Measurements from ENCODE around the gene GALNT18.

GALNT18 gene

GRCh38 chr11:11624204-11624603 lies 2.4 kb upstream of the GALNT18 start:
- DNase-seq (ENCODE audit: low read depth) = no peak

DNA sequence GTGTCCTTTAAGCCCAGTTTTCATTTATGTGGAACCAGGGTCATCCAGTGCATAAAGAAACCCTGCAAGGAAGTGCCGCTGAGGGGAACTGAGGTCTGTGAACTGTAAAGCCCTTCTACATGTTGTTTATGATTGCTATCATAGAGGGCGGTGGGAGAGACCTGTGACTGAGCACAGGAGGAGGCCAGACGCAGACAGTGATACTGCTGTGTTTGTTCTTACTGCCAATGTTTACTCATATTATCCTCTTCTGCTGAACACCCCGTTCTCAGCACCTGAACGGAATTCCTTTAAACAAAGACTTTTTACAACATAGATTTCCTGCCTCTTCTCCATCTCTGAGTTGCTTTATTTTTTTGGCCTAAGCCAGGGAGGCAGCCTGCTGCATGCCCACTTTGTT lies 967 bp upstream of the GALNT18 start:
- no peak for DNase-seq (ENCODE audit: low read depth)

- no peak for DNase-seq (ENCODE audit: low read depth)
These were observed 518 bp upstream of the GALNT18 start for GRCh38 chr11:11622340-11622706.

- no peak for DNase-seq (ENCODE audit: low read depth)
These were observed 758 bp downstream of the GALNT18 start for GRCh38 chr11:11620921-11621572.

DNA sequence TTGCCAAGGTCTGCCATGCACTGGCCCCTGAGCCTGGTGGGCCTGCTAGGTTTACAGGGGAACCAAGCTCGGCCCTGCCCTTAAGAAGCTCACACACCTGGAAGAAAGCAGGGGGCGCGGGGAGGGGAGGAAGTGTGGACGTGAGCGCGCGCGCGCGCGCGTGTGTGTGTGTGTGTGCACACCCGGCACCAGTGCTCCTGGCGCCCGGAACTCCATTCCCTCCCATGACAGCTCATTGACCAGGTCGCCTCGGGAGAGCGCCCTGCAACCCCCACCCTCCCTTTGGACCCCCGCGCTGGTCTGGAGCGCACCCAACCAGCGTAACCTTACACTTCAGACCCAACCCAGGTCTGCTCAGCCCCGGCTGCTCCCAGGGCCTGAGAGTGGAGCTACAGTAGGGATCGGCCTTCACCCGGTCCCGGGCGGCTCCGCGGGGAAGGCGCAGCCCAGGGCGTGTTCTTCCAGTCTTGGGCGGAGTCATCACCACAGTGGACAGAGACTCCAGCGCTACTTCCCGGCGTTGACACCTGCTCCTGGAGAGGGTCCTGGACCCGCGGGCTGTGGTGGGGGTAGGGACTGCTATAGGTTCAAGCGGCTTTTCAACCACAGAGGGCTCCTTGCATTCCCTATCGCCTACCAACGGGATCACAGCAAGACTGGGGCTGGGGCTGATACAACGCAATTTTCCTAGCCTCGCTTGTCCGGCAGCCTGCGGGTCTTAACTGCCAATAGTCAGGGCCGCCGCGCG lies 1.5 kb downstream of the GALNT18 start:
- no peak for DNase-seq (ENCODE audit: low read depth)

- no peak for DNase-seq (ENCODE audit: low read depth)
These were observed 2.8 kb downstream of the GALNT18 start for GRCh38 chr11:11618973-11619435.

- DNase-seq (ENCODE audit: low read depth) = no peak
These were observed 6.7 kb downstream of the GALNT18 start for GRCh38 chr11:11615086-11615485.

DNA sequence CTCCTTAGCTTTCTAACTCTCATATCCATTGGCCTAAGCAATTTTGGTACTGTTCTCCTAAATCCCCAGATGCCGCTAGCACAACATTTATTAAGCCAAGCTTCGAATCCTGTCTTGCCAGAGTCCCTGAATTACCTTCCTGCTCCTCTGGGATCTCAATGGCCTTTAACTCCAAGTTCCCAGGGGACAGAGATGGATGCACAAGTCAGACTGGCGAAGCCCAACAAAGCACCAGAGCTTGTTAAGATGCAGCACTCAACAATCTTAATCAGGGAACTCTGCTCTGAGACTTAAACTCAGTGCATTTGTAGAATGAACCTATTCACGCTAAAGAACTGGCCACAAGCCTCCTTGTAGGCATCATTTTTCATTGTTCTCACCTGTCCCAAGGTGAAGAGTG lies 9.4 kb downstream of the GALNT18 start:
- no peak for DNase-seq (ENCODE audit: low read depth)

GRCh38 chr11:11611381-11611780 lies 10.4 kb downstream of the GALNT18 start:
- DNase-seq (ENCODE audit: low read depth) = no peak

DNA sequence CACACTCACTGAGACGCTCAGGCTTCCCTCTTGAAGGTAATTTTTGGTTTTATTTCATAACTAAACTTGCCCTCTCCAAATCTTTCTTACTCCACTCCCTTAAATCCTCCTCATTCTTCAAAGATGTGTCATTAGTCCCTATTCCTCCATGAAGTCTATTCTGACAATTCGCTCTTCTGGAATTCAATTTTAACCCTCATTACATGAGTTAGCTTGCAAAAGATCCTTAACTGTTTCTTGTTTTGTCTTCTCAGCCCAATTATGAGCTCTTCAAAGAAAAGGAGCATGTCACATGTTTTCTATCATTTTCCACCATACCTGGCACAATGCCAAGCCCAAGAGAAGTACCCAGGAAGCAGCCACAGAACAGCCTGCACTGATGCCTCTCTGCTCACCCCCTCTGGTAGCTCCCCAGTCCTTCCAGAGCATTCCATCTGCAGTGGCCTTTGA lies 13.0 kb downstream of the GALNT18 start:
- DNase-seq (ENCODE audit: low read depth) = peak; percentile 41

- DNase-seq (ENCODE audit: low read depth) = no peak
These were observed 14.0 kb downstream of the GALNT18 start for GRCh38 chr11:11607772-11608171.

DNA sequence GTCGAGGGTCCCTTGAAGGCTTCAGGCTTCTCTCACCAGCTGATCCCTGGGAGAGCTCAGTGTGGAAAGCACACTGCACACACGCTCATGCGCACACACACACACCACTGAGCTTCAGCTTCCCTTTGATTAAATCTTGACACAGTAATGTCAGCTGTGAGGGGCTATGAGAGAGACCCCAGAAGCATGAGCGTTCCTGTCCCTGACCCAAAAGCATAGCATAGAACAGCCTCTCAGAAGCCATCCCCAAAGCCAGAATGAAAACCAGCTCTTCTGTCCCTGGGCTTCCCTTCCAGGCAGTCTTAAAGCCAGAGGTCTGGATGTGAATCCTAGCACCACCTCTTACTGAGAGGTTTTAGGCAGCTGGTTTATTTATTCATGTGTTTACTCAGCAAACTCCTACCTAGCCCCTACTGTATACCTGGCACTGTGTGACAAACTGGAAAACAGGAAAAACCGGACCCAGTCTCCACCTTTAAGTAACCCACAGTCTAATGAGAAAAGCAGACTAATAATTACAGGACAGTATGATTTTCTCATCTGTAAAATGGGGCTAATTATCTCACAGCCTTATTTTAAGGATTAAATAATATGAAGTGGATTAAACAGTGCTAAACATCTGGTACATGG lies 15.9 kb downstream of the GALNT18 start:
- DNase-seq (ENCODE audit: low read depth) = no peak

- DNase-seq (ENCODE audit: low read depth) = no peak
These were observed 16.6 kb downstream of the GALNT18 start for GRCh38 chr11:11605181-11605580.

DNA sequence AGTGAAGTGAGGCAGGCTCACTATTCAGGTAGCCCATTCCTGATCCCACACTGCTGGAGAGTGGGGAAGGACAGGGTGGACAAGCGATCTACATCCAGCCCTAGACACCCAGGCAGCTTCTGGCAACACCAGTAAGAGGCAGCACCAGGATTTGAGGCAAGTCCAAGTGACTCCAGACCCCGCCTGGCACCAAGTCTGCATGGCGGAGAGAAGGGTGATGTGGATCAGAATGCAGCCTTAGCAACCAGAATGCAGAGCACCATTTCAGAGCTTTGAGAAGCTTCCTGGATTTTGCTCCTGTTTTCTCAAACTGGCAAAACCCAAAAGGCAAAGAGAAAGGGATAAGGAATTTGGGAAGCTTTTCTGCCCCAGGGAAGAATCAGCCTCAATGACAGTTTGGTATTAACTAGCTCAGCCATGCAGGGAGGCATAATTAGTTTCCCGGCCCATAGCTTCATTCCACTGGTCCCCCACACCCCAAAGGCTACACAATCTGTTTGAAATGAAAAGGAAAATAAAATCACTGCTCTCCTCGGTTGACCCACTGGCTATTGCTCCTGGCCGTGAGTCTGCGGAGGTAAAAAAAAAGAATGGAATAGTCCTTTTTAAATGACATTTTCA lies 17.3 kb downstream of the GALNT18 start:
- DNase-seq (ENCODE audit: low read depth) = no peak

DNA sequence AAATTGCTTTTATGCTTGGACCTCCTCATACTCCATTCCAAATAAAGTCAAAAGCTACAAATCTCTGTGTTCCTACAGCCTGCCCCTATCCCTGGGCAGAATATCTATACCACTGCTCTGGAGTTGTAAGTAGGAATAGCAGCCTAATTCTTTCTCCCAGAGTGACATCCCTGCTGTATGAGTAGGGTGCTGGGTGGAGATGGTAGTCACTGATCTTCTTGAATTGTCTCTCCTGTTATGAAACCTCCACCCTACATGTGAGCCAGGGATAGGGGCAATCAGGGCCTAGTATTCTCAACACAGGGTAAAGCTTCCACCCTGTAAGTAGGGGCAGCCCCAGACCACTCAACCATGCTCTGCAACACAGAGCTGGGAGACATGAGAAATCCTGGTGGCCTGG lies 19.8 kb downstream of the GALNT18 start:
- no peak for DNase-seq (ENCODE audit: low read depth)

DNA sequence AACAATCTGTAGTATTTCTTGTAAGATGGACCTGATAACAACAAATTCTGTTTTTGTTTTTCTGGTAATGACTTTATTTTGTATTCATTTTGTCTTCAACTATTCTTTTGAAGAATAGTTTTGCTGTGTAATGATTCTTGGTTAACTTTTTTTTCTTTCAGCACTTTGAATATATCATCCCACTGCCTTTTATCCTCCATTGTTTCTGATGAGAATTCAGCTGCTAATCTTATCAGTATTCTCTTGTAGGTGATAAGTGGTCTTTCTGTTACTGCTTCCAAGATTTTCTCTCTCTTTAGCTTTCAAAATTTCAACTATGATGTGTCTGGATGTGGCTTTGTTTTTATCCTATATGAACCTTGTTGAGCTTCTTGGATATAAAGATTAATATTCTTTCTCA lies 21.5 kb downstream of the GALNT18 start:
- no peak for DNase-seq (ENCODE audit: low read depth)

DNA sequence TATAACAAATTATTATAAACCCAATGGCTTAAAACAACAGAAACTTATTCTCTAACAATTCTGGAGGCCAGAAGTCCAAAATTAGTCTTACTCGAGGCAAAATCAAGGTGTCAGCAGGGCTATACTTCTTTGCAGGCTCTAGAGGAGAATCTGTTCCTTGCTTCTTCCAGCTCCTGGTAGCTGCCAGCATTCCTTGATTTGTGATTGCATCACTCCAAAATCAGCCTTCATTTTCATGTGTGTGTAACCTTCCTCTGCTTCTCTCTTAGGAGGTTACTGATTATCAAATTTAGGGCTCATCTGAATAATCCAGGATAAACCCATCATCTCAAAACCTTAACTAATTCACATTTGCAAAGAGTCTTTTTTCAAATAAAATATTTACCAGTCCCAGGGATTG lies 23.6 kb downstream of the GALNT18 start:
- DNase-seq (ENCODE audit: low read depth) = no peak

GRCh38 chr11:11594162-11594561 lies 27.6 kb downstream of the GALNT18 start:
- DNase-seq (ENCODE audit: low read depth) = no peak

DNA sequence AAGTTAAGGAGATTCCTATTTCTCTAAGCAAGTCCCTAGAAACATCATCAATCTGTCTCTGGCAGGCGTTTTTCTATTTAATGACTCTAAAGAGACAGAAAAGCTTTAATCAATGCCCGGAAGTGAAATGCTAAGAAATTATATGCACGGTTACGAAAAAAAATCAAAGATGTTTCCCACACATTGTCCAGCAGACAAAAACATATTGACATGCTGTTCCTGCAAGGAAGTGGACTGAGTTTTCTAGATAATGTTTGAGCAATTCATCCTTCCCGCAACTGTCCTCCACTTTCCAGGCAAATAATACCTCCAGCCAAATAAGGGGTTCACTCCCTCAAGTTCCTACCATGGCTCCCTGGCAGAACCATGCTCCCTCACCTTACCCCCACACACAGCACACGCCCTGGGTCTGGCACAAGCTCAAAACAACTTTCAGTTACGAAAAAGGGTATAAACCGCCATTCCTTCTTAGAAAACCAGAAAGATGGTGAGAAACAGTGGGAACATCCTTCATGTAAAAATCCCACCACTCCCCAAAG lies 29.6 kb downstream of the GALNT18 start:
- no peak for DNase-seq (ENCODE audit: low read depth)

DNA sequence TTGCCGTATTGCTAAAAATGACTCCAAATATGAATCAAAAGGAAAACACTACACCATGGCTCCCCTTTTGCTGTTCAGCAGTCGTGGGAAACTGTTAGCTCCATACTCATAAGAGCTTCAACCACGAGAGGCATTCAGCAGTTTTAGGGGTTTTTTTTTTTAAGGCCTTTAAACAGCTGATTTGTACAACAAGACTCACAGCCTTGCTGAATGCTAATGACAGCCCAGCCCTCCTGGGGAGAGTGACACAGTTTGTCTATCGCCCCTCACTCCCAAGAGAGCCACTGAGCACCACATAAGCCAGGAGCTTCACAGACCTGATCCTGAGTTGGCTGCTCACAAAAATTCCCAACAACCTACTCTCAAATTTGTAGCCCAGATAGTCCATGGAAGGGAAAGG lies 32.4 kb downstream of the GALNT18 start:
- DNase-seq (ENCODE audit: low read depth) = no peak

GRCh38 chr11:11588891-11589290 lies 32.9 kb downstream of the GALNT18 start:
- DNase-seq (ENCODE audit: low read depth) = no peak

- DNase-seq (ENCODE audit: low read depth) = no peak
These were observed 33.6 kb downstream of the GALNT18 start for GRCh38 chr11:11588243-11588642.

- DNase-seq (ENCODE audit: low read depth) = no peak
These were observed 34.7 kb downstream of the GALNT18 start for GRCh38 chr11:11587122-11587521.

Data from stromal cell of bone marrow (primary cell).